ENCODE measurements around the gene TRDN.

The TRDN gene

GRCh38 chr6:123434186-123434585 is 202.6 kb downstream of the TRDN start:
- no peaks in the 10 kb centered on the region for H3K27me3 ChIP-seq (ENCODE audit: insufficient read depth, insufficient read length)
- H3K9ac ChIP-seq (ENCODE audit: insufficient read length, low read depth), result no peak overlapping the region
- no peaks in the 10 kb centered on the region for H3K9me3 ChIP-seq (ENCODE audit: insufficient read depth, low read length)
- H3K4me3 ChIP-seq (ENCODE audit: insufficient read length, low read depth), result no peak overlapping the region
- DNase-seq (ENCODE audit: low read depth, low spot score), result no peak
- no peaks in the 10 kb centered on the region for H3K36me3 ChIP-seq (ENCODE audit: insufficient read depth, insufficient read length, low read length)
- no peaks in the 10 kb centered on the region for H3K4me1 ChIP-seq (ENCODE audit: insufficient read depth, insufficient read length)
- TF ChIP-seq YY1 (IDR thresholded peaks at IDR 0.05; ENCODE audit: insufficient read depth, insufficient read length), result no peak
- no peak for TF ChIP-seq ZNF274 (IDR thresholded peaks at IDR 0.05; ENCODE audit: low read depth, low read length)
- TF ChIP-seq SUZ12 (IDR thresholded peaks at IDR 0.05; ENCODE audit: extremely low read depth, insufficient read depth, insufficient read length), result no peak

GRCh38 chr6:123430970-123431369 is 205.8 kb downstream of the TRDN start:
- no peaks in the 10 kb centered on the region for H3K36me3 ChIP-seq (ENCODE audit: insufficient read depth, insufficient read length, low read length)
- no peak overlapping the region for H3K4me3 ChIP-seq (ENCODE audit: insufficient read length, low read depth)
- H3K9ac ChIP-seq (ENCODE audit: insufficient read length, low read depth), result no peak overlapping the region
- no peaks in the 10 kb centered on the region for H3K4me1 ChIP-seq (ENCODE audit: insufficient read depth, insufficient read length)
- TF ChIP-seq SUZ12 (IDR thresholded peaks at IDR 0.05; ENCODE audit: extremely low read depth, insufficient read depth, insufficient read length), result no peak
- H3K27me3 ChIP-seq (ENCODE audit: insufficient read depth, insufficient read length), result no peaks in the 10 kb centered on the region
- DNase-seq (ENCODE audit: low read depth, low spot score), result no peak
- H3K9me3 ChIP-seq (ENCODE audit: insufficient read depth, low read length), result no peaks in the 10 kb centered on the region

DNA sequence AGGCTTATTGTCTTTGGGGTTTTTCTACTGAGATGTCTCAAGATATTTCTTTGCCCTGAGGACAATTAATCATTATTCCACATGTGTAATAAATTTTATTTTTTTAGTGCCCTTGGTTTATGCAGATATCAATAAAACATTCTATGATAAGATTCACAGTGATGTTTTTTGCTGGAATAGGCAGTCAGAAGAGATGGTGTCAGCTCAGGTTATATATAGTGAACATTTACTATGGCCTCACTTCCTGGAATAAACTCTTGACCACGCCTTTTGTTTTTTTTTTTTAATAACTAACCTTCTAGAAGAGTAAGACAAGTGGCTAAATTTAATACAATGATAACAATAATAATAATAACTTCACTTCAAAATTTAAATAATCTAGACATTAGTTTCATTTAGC is 209.7 kb downstream of the TRDN start:
- DNase-seq (ENCODE audit: low read depth, low spot score), result no peak
- Histone ChIP-seq H3K36me3 (ENCODE audit: insufficient read depth, insufficient read length, low read length) (no peaks in the 10 kb centered on the region), H3K9ac (ENCODE audit: insufficient read length, low read depth) (no peak overlapping the region), H3K4me3 (ENCODE audit: insufficient read length, low read depth) (no peak overlapping the region), H3K4me1 (ENCODE audit: insufficient read depth, insufficient read length) (no peaks in the 10 kb centered on the region), H3K27me3 (ENCODE audit: insufficient read depth, insufficient read length) (no peaks in the 10 kb centered on the region), H3K9me3 (ENCODE audit: insufficient read depth, low read length) (no peaks in the 10 kb centered on the region)
- TF ChIP-seq ZNF274 (IDR thresholded peaks at IDR 0.05; ENCODE audit: low read depth, low read length) (no peak), SUZ12 (IDR thresholded peaks at IDR 0.05; ENCODE audit: extremely low read depth, insufficient read depth, insufficient read length) (no peak), YY1 (IDR thresholded peaks at IDR 0.05; ENCODE audit: insufficient read depth, insufficient read length) (no peak)

- Histone ChIP-seq H3K36me3 (ENCODE audit: insufficient read depth, insufficient read length, low read length) (no peaks in the 10 kb centered on the region), H3K9ac (ENCODE audit: insufficient read length, low read depth) (no peak overlapping the region), H3K4me3 (ENCODE audit: insufficient read length, low read depth) (no peak overlapping the region), H3K4me1 (ENCODE audit: insufficient read depth, insufficient read length) (no peaks in the 10 kb centered on the region), H3K27me3 (ENCODE audit: insufficient read depth, insufficient read length) (no peaks in the 10 kb centered on the region), H3K9me3 (ENCODE audit: insufficient read depth, low read length) (no peaks in the 10 kb centered on the region)
- TF ChIP-seq SUZ12 (IDR thresholded peaks at IDR 0.05; ENCODE audit: extremely low read depth, insufficient read depth, insufficient read length) (no peak), YY1 (IDR thresholded peaks at IDR 0.05; ENCODE audit: insufficient read depth, insufficient read length) (no peak), ZNF274 (IDR thresholded peaks at IDR 0.05; ENCODE audit: low read depth, low read length) (no peak)
- DNase-seq (ENCODE audit: low read depth, low spot score), result no peak
Observed at GRCh38 chr6:123423130-123423529, 213.6 kb downstream of the TRDN start.

GRCh38 chr6:123420512-123420911 is 216.2 kb downstream of the TRDN start:
- H3K9me3 ChIP-seq (ENCODE audit: insufficient read depth, low read length), result no peaks in the 10 kb centered on the region
- TF ChIP-seq SUZ12 (IDR thresholded peaks at IDR 0.05; ENCODE audit: extremely low read depth, insufficient read depth, insufficient read length), result no peak
- TF ChIP-seq ZNF274 (IDR thresholded peaks at IDR 0.05; ENCODE audit: low read depth, low read length), result no peak
- TF ChIP-seq YY1 (IDR thresholded peaks at IDR 0.05; ENCODE audit: insufficient read depth, insufficient read length), result no peak
- no peak for DNase-seq (ENCODE audit: low read depth, low spot score)

DNA sequence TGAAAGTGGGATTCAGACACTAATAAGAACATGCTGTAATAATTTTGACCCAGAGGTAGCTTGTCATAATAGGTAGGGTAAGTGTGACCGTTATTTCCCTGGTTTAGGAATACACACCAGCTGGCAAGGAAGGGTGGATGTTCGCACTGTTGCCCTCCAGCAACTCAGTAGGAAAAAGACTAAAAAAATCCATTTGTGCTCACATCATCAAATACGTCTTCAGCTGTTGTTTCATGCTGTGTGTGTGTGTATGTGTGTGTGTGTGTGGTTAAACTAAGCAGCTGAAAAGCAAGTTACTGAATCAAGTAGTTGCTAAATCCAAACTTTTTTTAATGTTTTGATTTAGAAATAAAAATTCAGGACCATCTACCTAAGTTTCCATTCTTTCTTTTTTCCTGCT is 218.7 kb downstream of the TRDN start:
- Histone ChIP-seq H3K4me3 (ENCODE audit: insufficient read length, low read depth) (no peak overlapping the region), H3K9ac (ENCODE audit: insufficient read length, low read depth) (no peak overlapping the region), H3K36me3 (ENCODE audit: insufficient read depth, insufficient read length, low read length) (no peaks in the 10 kb centered on the region), H3K9me3 (ENCODE audit: insufficient read depth, low read length) (no peaks in the 10 kb centered on the region), H3K4me1 (ENCODE audit: insufficient read depth, insufficient read length) (no peaks in the 10 kb centered on the region), H3K27me3 (ENCODE audit: insufficient read depth, insufficient read length) (no peaks in the 10 kb centered on the region)
- no peak for DNase-seq (ENCODE audit: low read depth, low spot score)
- TF ChIP-seq YY1 (IDR thresholded peaks at IDR 0.05; ENCODE audit: insufficient read depth, insufficient read length), result no peak
- TF ChIP-seq SUZ12 (IDR thresholded peaks at IDR 0.05; ENCODE audit: extremely low read depth, insufficient read depth, insufficient read length), result no peak
- no peak for TF ChIP-seq ZNF274 (IDR thresholded peaks at IDR 0.05; ENCODE audit: low read depth, low read length)

More at GRCh38 chr6:123420512-123420911, 216.2 kb downstream of the TRDN start:
- H3K27me3 ChIP-seq (ENCODE audit: insufficient read depth, insufficient read length), result no peaks in the 10 kb centered on the region
- no peak overlapping the region for H3K9ac ChIP-seq (ENCODE audit: insufficient read length, low read depth)
- H3K4me1 ChIP-seq (ENCODE audit: insufficient read depth, insufficient read length), result no peaks in the 10 kb centered on the region
- H3K36me3 ChIP-seq (ENCODE audit: insufficient read depth, insufficient read length, low read length), result no peaks in the 10 kb centered on the region
- H3K4me3 ChIP-seq (ENCODE audit: insufficient read length, low read depth), result no peak overlapping the region

DNA sequence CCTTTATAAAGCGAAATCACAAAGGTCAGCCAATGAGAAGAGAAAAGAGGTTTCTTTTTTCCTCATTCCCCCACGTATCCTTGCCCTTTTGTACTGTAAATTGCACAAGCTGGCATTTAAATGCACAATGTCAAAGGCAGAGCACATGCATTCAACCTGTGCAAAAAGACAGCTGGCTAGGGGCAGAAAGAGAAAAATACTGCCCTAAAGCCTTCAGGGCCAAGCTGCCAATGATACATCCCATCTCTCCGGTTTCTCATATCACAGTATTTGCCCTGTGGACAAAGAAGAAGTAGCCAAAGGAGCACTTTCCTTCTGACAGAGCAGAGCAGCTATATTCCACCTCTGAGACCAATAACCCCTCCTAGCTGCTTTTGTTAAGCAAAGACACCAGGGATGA is 219.2 kb downstream of the TRDN start:
- H3K36me3 ChIP-seq (ENCODE audit: insufficient read depth, insufficient read length, low read length), result no peaks in the 10 kb centered on the region
- TF ChIP-seq ZNF274 (IDR thresholded peaks at IDR 0.05; ENCODE audit: low read depth, low read length) (no peak), SUZ12 (IDR thresholded peaks at IDR 0.05; ENCODE audit: extremely low read depth, insufficient read depth, insufficient read length) (no peak), YY1 (IDR thresholded peaks at IDR 0.05; ENCODE audit: insufficient read depth, insufficient read length) (no peak)
- no peaks in the 10 kb centered on the region for H3K9me3 ChIP-seq (ENCODE audit: insufficient read depth, low read length)
- no peaks in the 10 kb centered on the region for H3K4me1 ChIP-seq (ENCODE audit: insufficient read depth, insufficient read length)
- H3K27me3 ChIP-seq (ENCODE audit: insufficient read depth, insufficient read length), result no peaks in the 10 kb centered on the region
- no peak overlapping the region for H3K4me3 ChIP-seq (ENCODE audit: insufficient read length, low read depth)
- DNase-seq (ENCODE audit: low read depth, low spot score), result no peak
- no peak overlapping the region for H3K9ac ChIP-seq (ENCODE audit: insufficient read length, low read depth)

All from NT2/D1 (cell line).